GM18873 (cell line): ENCODE results near the gene DLG2.
"Not testable (repeated sequence)": the region's sequence is repeated elsewhere in the genome, so short reads cannot be mapped to it uniquely, and the experiment has no call there.

Experiments
- ATAC-seq: cut with Tn5 transposase; IDR thresholded peaks from one replicate; pipeline ENCODE4 v1.9.1; 2021; ENCODE audit warnings: mild to moderate bottlenecking, moderate library complexity, moderate number of reproducible peaks; ENCODE audit not compliant: unreplicated experiment, low FRiP score

DLG2 gene

DNA sequence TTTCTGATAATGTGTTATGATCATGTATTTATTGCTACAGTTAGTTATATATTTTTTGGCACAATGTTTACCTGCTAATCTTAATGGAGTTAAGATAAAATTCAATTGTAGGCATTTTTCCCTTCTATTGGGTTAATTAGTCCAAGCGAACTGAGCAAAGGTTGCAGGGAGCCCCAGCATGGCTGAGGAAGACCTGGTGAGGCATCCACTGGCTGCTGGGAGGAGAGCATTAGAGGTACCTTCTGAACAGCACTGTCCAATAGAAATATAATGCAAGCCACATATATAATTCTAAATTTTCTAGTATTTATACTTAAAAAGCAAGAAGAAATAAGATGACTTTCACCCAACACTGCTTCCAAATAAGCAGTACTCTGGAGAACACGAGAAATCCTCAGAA, 19.9 kb upstream of the DLG2 start:
- ATAC-seq: peak; percentile 3

GRCh38 chr11:85643191-85643614, 16.1 kb upstream of the DLG2 start:
- ATAC-seq: no peak

- no peak for ATAC-seq
Observed at GRCh38 chr11:85634747-85635146, 7.6 kb upstream of the DLG2 start.

DNA sequence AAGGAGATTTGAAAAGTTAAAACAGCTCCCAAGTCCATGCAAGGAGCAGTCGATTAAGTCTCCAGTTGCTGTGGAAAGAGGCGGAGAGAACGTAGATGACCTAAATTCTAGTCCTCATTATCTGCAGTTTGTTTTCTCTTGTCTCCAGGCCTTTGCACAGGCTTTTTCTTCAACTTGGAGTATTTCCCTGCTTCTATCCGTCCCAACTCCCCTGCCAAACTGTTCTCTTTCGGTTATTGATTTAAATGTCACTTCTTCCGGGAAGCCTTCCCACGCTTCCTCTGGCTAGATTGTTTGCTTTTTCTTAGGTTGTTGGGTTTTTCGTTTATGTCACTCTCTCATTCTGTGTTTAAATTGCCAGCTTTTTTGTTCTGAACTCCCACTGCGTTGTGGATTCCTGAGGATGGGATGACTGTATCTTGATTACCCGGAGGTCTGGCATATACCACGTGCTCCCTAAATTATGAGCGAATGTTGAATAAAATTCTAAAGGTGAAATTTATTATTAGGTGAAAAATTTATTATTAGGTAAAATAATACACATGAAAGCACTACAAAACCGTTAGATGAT, 1.7 kb upstream of the DLG2 start:
- no peak for ATAC-seq

DNA sequence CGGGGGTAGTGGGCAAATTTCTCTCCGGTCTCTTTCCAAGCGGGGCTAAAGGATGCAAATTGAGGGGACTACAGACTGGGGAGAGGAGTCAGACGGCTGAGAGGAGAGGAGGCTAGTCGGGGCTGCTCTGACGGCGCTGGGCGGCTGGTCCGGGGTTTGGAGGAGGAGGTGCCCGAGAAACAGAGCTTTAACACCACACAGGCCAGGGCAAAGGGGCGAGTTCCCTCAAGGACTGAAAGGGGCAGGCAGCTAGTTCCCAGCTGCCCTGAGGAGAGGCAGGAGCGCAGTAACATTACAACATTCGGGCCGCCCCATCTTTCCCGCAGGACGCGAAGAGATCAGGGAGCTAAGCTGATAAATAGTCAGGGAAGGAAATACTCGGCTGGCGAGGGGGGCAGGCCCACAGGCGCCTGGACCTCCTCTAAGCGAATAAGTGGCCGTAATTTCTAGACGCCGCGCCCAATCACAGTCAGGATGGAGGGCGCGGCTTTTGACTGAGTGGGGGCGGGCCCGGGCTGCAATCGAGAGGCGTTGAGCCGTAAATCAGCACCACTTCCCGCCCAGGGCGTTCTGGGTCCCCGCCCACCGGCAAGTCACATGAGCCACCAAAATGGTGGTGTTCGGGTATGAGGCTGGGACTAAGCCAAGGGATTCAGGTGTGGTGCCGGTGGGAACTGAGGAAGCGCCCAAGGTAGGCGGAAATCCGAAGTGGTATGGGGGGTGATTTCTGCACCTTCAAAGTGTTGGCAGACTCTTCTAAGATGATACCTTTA, 1.0 kb upstream of the DLG2 start, which contains the start of gene TMEM126B:
TSS of gene TMEM126B (plus strand) at position 596 of the 773 bp plus-strand sequence. CDS start at position 611, 15 bp downstream.
- peak; percentile 99 for ATAC-seq

DNA sequence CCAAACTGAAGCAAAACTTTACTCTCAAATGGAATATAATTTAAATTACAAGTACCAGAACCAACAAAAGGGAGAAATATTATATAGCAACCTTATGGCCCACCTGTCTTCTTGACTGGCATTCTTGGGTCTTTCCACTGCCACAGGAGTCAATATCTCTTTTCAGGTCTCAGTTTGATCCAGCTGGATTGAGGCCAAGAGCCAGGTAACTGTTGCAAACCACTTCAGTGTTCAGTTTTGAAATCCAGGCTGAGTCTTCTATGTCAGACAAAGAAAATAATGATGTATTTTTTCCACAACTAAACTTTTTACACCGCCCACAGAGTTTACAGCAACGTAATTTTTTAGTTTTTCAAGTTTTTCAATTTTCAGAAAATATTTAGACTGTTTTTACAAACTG, 648 bp downstream of the DLG2 start:
- ATAC-seq: no peak

DNA sequence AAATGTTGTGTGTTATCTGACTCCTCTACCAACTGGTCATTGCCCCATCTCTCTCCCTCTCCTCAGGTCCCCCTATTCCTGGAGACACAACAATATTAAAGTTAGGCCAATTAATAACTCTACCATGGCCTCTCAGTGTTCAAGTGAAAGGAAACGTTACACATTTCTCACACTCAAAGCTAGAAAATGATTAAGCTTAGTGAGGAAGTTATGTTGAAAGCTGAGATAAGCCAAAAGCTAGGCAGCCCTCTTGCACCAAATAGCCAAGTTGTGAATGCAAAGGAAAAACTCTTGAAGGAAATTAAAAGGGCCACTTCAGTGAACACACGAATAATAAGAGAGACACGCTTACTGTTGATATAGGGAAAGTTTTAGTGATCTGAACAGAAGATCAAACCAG, 6.9 kb downstream of the DLG2 start:
- ATAC-seq: no peak

- ATAC-seq: no peak
Observed at GRCh38 chr11:85619499-85619898, 7.6 kb downstream of the DLG2 start.

DNA sequence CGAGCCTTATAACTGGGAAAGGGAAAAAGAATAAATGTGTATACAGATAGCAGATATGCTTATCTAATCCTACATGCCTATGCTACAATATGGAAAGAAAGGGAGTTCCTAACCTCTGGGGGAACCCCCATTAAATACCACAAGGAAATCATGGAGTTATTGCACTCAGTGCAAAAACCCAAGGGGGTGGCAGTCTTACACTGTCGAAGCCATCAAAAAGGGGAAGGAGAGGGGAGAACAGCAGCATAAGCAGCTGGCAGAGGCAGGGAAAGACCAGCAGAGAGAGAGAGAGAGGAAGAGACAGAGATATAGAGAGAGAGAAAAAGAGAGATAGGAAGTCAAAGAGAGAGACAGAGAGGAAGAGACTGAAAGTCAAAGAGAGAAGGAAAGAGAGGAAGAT, 15.5 kb downstream of the DLG2 start:
- not testable (repeated sequence) for ATAC-seq

- not testable (repeated sequence) for ATAC-seq
Observed at GRCh38 chr11:85609286-85609685, 17.9 kb downstream of the DLG2 start.

DNA sequence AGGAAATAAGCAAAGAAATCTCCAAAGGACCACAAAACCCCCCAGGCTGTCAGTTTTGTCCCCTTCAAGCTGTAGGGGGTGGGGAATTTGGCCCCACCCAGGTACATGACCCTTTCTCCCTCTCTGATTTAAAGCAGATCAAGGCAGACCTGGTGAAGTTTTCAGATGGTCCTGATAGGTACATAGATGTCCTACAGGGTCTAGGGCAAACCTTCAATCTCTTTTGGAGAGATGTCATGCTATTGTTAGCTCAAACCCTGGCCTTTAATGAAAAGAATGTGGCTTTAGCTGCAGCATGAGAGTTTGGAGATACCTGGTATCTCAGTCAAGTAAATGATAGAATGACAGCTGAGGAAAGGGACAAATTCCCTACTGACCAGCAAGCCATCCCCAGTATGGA, 18.5 kb downstream of the DLG2 start:
- ATAC-seq: not testable (repeated sequence)

DNA sequence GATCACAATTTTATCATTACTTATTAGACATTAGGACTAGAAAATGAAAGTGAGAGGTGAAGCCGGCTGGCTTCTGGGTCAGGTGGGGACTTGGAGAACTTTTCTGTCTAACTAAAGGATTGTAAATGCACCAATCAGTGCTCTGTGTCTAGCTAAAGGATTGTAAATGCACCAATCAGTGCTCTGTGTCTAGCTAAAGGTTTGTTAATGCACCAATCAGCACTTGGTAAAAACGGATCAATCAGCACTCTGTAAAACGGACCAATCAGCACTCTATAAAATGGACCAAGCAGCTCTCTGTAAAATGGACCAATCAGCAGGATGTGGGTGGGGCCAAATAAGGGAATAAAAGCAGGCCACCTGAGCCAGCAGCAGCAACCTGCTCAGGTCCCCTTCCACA, 20.9 kb downstream of the DLG2 start:
- ATAC-seq: not testable (repeated sequence)

DNA sequence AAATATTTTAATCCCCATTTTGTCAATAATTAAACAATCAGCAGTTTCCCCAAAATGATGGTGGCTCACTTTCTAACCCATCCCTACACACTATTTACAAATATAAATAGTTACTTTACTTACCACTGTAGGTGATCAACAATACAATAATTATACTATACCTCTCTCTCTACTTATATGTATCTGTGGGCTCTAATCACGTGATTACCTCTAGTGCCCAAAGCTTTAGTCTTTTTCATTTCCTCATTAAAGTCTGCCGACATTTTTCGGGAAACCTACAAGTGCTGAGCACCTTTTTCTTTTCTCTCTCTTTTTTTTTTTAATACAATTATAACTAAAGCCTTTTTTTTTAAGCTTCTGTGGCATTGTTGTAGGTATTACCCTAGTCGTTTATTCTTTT, 23.9 kb downstream of the DLG2 start:
- no peak for ATAC-seq

- ATAC-seq: no peak
Observed at GRCh38 chr11:85602526-85603213, 24.5 kb downstream of the DLG2 start.

DNA sequence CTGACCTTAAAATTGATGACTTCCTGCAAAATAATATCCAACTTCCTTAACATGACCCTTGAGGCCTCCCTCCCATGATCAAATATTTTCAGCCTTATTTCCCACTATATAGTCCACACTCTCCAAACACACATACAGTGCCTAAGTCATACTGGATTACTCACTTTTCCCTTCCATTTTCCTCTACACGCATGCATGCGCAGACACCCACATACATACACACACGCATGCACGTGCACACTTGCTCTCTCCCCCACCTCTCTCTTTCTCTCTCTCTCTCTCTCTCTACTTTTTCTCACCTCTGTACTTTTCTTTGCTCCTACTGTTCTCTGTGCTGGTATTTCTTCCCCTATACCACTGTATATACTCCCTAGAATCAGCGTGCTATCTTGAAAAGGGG, 28.1 kb downstream of the DLG2 start:
- ATAC-seq: no peak

GRCh38 chr11:85596886-85597285, 30.3 kb downstream of the DLG2 start:
- no peak for ATAC-seq

DNA sequence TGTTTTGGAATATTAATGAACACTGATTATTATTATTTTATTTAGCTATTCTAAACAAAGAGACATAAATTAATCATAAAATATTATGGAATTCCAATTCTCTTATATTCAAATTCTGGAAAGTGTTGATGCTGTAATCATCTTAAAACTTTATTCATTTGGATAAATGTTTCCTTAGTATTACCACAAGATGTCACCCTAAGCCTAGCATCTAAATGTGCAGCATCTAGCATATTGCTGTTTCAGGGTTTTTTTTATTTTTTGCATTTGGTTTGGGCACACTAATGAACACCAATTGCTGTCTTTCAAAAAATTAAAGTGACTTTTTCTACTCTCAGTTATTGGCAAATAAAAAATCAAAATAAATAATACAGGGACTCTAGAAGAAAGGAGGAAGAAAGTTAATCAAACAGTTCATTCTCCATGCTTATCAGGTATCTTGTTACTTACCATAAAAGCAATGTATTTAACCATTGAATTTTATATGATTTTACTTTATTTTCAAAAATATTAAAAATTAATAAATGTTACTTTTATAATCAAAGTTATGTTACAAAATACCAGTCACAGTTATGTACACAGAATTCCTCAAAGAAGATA, 31.8 kb downstream of the DLG2 start:
- ATAC-seq: no peak

DNA sequence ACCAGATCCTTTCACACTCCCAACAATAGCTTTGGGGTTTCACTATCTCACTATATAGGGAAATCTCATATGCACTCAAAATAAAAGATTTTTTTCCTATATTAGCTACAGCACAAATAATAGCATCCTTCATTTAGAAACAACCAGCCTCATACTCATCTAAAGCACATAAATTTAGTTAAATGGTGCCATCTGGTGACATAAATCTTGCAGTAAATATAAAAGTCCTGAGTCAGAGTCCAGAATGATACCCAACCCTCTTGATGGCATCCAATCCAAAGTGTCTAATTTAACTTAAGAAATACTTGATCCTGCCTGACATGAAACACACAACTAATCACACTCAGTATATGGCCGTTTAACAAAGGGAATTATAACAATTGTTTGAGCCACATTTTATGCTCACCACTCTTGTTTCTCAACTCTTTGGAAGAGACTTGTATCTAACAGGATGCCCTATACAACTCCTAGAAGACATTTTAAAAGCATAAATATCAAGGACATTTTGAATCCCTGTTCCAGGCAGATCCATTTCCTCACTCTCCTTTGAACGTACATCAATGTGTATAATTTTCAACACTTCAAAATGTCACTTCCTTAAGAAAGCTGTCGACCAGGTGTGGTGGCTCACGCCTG, 36.2 kb downstream of the DLG2 start:
- ATAC-seq: no peak

DNA sequence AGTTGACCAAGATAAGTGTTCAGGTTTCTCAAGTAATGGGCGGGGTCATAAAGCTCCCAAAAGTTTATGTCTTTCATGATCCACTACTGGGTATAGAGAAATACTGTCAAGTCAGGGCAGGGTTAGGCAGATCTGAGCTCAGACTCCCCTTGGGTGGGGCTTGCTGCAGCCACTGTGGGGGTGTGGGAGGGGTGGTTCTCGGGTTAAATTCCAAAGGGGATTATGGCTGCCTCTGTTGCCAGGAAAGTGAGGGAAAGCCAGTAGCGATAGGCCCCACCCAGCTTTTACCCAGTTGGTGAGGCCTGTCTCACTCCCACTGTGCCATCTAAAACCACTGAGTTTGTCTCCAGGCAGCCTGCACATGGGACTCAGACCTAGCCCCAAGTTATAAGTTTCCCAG, 37.8 kb downstream of the DLG2 start:
- ATAC-seq: no peak

DNA sequence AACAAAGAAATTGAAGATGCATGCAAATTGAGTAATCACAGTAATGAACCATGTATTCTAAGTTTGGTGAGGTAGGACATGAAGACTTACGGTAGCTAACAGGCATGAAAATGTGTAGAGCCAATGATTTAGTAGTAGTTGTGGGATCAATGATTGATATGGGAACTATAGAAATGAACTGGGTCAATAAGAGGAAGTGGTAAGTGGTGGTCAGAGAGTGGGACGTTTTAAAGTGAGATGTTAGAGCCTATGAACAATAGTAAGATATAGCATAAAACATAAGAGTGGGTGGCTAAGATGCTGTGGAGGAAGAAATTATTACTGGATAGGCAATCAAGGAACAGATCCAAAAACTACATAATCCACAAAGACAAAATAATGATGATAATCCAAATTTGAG, 45.0 kb downstream of the DLG2 start:
- no peak for ATAC-seq

DNA sequence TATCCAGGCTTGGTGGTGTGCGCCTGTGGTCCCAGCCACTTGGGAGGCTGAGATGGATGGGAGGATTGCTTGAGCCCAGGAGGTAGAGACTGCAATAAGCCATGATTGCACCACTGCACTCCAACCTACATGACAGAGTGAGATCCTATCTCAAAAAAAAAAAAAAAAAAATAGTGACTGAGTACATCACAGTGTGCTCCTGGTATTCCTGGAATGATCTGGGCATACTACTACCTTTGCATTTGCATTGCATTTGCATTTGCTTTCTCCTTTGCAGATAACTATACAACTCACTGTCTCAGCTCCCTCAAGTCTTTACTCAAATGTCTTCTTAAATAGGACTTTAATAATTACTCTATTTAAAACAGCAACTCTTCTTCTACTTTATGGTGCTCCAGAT, 51.8 kb downstream of the DLG2 start:
- ATAC-seq: no peak
